Bronchial epithelial cell (primary cell): ENCODE results near the gene RAB25. TPM values are rescaled to one million over a fixed set of nuclear protein-coding genes. Genes with fewer than 3 reads are reported as not detected.

Experiments used
- DNase-seq: peaks from one replicate; pipeline ENCODE4 v3.0.0-alpha.2; 2010; ENCODE audit warnings: low read depth
- FAIRE-seq: peaks from 2 replicates; lab custom pipeline; 2011; peaks lifted over from hg19 to GRCh38; lab: Jason Lieb, UNC
- H3K27me3 ChIP-seq: 2 replicates; pipeline ENCODE4 v1.5.1; 2011; ENCODE audit warnings: low read length; ENCODE audit not compliant: control insufficient read depth, insufficient read depth
- H3K36me3 ChIP-seq: 2 replicates; pipeline ENCODE4 v1.5.1; 2011; ENCODE audit warnings: low read length; ENCODE audit not compliant: control insufficient read depth, insufficient read depth
- H3K4me3 ChIP-seq: 2 replicates; pipeline ENCODE4 v1.5.1; 2011; ENCODE audit warnings: mild to moderate bottlenecking, low read depth, low read length, control low read depth
- total RNA-seq: library from RNA; depleted of rRNA; stranded (reverse); fragments of >200 nt; gene quantifications from 2 replicates; pipeline ENCODE4 v1.2.1, GENCODE V29; 2014
- TF ChIP-seq, protein P1 (sequence below): IDR thresholded peaks from 2 replicates; pipeline ENCODE4 v1.5.1; 2011; ENCODE audit warnings: mild to moderate bottlenecking, moderate library complexity, low read length, control low read depth, inconsistent platforms; ENCODE audit not compliant: insufficient read depth, severe bottlenecking

Gene RAB25
- total RNA-seq, 1 donor from 2014 or later = 30.3 TPM

DNA sequence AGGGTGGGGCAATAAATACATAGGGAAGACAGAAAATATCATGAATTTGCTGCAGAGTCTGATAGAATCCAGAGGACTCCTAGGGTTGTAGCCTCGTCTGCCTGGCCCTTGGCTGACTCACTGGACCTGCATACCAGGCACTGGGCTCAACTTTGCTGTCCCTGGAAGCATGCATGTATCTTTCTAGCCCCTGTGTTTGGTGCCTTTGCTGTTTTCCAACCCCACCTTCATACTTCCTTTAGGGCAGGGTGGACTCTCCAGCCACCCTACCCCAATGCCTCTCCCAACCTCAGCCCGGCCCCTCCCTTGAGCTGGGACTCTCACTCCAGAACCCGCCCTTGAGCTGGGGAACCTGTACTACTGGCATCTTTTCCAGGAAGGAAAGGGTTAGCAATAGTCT, 1.2 kb downstream of the RAB25 start:
- H3K36me3 ChIP-seq = peaks cover 2% of the 10 kb centered on the region
- no peaks in the 10 kb centered on the region for H3K27me3 ChIP-seq
- H3K4me3 ChIP-seq = peak overlapping the region; percentile 55
- FAIRE-seq = no peak
- TF ChIP-seq, protein P1, sequence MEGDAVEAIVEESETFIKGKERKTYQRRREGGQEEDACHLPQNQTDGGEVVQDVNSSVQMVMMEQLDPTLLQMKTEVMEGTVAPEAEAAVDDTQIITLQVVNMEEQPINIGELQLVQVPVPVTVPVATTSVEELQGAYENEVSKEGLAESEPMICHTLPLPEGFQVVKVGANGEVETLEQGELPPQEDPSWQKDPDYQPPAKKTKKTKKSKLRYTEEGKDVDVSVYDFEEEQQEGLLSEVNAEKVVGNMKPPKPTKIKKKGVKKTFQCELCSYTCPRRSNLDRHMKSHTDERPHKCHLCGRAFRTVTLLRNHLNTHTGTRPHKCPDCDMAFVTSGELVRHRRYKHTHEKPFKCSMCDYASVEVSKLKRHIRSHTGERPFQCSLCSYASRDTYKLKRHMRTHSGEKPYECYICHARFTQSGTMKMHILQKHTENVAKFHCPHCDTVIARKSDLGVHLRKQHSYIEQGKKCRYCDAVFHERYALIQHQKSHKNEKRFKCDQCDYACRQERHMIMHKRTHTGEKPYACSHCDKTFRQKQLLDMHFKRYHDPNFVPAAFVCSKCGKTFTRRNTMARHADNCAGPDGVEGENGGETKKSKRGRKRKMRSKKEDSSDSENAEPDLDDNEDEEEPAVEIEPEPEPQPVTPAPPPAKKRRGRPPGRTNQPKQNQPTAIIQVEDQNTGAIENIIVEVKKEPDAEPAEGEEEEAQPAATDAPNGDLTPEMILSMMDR = no peak
- peak; percentile 44 for DNase-seq

DNA sequence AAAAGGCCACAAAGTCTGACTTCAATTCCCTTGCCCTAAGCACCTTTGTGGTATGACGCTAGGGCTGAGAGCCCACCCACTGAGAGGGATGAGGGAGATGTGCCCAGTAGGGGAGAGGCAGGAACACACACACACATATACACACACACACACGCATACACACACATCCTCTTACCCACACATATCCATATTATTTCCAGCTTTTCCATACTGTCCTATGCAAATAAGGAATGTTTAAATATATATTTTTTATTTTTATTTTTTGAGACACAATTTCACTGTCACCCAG, 3.0 kb downstream of the RAB25 start:
- Histone ChIP-seq H3K27me3 (no peaks in the 10 kb centered on the region), H3K4me3 (no peak overlapping the region), H3K36me3 (peaks cover 5% of the 10 kb centered on the region)
- FAIRE-seq (no peak), DNase-seq (no peak)
- TF ChIP-seq, protein P1 = no peak

DNA sequence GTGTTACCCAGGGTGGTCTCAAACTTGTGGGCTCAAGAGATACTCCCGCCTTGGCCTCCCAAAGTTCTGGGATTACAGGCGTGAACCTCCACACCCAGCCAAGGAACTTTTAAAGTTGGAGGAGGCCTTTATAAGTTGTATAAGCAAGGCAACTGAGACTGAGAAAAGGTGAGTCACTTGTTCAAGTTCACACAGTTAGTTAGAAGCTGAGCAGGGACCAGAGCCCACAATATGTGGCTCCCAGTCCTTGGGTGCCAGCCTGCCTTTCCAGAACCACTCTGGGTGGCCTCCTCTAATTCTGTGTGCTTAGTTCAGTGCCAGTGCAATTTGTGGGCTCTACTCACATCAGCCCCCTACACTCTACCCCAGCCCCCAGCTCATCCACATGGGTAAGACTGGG, 3.7 kb downstream of the RAB25 start:
- DNase-seq (no peak), FAIRE-seq (no peak)
- Histone ChIP-seq H3K36me3 (peaks cover 7% of the 10 kb centered on the region), H3K27me3 (no peaks in the 10 kb centered on the region), H3K4me3 (no peak overlapping the region)
- TF ChIP-seq, protein P1 = no peak

DNA sequence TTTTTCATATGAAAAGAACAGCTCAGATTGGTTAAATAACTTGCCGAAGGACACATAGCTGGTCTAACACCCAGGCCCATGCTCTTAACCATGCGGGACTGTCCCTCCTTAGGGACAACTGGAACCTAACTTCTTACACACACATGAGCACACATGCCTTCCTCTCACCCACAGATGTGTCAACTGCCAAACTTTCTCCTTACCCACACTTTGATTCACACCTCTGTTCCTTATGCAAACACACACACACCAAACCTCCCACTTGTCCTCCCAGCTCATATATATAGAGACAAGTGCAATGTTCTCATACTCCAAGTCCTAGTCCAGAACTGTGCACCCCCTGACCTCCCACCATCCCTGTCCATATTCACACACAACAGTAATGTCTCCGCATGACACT, 4.3 kb downstream of the RAB25 start:
- no peak for FAIRE-seq
- H3K27me3 ChIP-seq = no peaks in the 10 kb centered on the region
- H3K4me3 ChIP-seq = no peak overlapping the region

DNA sequence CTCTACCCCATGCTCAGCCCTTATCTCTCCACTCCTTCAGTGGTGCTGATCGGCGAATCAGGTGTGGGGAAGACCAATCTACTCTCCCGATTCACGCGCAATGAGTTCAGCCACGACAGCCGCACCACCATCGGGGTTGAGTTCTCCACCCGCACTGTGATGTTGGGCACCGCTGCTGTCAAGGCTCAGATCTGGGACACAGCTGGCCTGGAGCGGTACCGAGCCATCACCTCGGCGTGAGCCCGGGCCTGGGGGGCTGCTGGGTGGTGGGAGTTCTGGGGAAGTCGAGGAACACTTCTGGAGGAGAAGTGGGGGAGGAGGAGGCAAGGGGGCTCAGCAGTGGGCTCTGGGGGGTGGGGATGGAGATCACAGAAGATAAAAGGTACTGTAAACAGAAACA, 4.9 kb downstream of the RAB25 start:
- DNase-seq (no peak), FAIRE-seq (no peak)
- Histone ChIP-seq H3K27me3 (no peaks in the 10 kb centered on the region), H3K36me3 (peaks cover 12% of the 10 kb centered on the region), H3K4me3 (no peak overlapping the region)
- TF ChIP-seq, protein P1 = no peak

More for the DNA sequence above, 4.3 kb downstream of the RAB25 start:
- no peak for DNase-seq
- H3K36me3 ChIP-seq = peaks cover 12% of the 10 kb centered on the region
- TF ChIP-seq, protein P1 = no peak

DNA sequence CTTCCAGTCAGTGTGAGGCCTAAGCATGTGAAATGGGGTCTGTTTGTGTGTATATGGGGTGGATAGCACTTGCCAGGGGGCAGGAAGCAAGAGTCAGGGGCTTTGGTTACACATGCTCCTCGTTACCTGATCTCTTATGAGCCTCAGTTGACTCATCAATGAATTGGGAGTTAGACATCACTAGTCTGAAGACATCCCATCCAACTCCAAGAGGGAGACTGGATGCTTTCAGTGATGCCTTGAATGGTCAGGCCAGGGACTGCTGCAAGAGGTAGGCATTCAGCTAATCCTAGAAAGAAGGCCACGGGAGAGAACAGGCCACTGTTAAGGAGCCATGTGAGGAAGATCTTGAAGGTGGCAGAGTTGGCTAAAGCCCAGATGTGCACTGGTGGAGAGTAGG, 6.3 kb downstream of the RAB25 start:
- TF ChIP-seq, protein P1 = no peak
- Histone ChIP-seq H3K36me3 (peaks cover 13% of the 10 kb centered on the region), H3K4me3 (no peak overlapping the region), H3K27me3 (no peaks in the 10 kb centered on the region)
- no peak for FAIRE-seq
- no peak for DNase-seq
